Ovary (tissue), 3 donors: ENCODE data around the gene KCNK6.

Source experiments
- CTCF ChIP-seq, 3 donors: fragments of 450-650 bp in 2 of 3; fragments of 200-600 bp in 1 of 3; IDR thresholded peaks; one replicate each; pipeline versions ENCODE4 v1.5.1 to v1.8.0; 2016 to 2022; ENCODE audit warnings: antibody characterized with exemption in 3 of 3, mild to moderate bottlenecking in 1 of 3
- EP300 ChIP-seq: sonication (generic); formaldehyde crosslinking; IDR thresholded peaks from one replicate; pipeline ENCODE4 v1.6.1; 2017; ENCODE audit warnings: antibody characterized with exemption
- POLR2A ChIP-seq: fragments of 450-650 bp; IDR thresholded peaks from one replicate; pipeline ENCODE4 v1.6.1; 2017; ENCODE audit warnings: antibody characterized with exemption, mild to moderate bottlenecking, moderate library complexity
- donor health status: DM: no; HTN: no; CAD: no.

- TF ChIP-seq CTCF (IDR thresholded peaks at IDR 0.05) (no peak), POLR2A (no peak), EP300 (no peak)
Measured at GRCh38 chr19:38277549-38277948, 42.1 kb upstream of the KCNK6 start.
